Upper lobe of left lung (tissue), 6 donors: ENCODE results near the gene PTGR3. TPM values are rescaled to one million over a fixed set of nuclear protein-coding genes. Genes with fewer than 3 reads are reported as not detected.
"Not testable (repeated sequence)": the region's sequence is repeated elsewhere in the genome, so short reads cannot be mapped to it uniquely, and the experiment has no call there.

Experiments
- ATAC-seq, 2 donors: fragments of 200-7000 bp; cut with Tn5 transposase; one replicate each; pipeline ENCODE4 v1.9.1; 2022; ENCODE audit warnings: mild to moderate bottlenecking in 2 of 2, moderate library complexity in 2 of 2; ENCODE audit not compliant: low FRiP score in 2 of 2
- DNase-seq, 2 donors: peaks; one replicate each; pipeline ENCODE4 v3.0.0-alpha.2; 2019 to 2020
- H3K27ac ChIP-seq, 4 donors: fragments of 200-600 bp; sonication (generic); one replicate each; pipeline ENCODE4 v1.5.1; 2016 to 2019
- H3K27me3 ChIP-seq, 4 donors: fragments of 200-600 bp; sonication (generic); one replicate each; pipeline ENCODE4 v1.5.1; 2017 to 2019
- H3K36me3 ChIP-seq, 4 donors: fragments of 200-600 bp; sonication (generic); one replicate each; pipeline ENCODE4 v1.5.1; 2016 to 2019
- H3K4me1 ChIP-seq, 4 donors: fragments of 200-600 bp; sonication (generic); one replicate each; pipeline ENCODE4 v1.5.1; 2018 to 2019
- H3K4me3 ChIP-seq, 4 donors: fragments of 200-600 bp; sonication (generic); one replicate each; pipeline ENCODE4 v1.5.1; 2017 to 2019; ENCODE audit warnings: mild to moderate bottlenecking in 2 of 4, moderate library complexity in 1 of 4
- H3K9me3 ChIP-seq, 4 donors: fragments of 200-600 bp; sonication (generic); one replicate each; pipeline ENCODE4 v1.5.1; 2018 to 2019
- EP300 ChIP-seq, 4 donors: sonication (generic); formaldehyde crosslinking; IDR thresholded peaks; one replicate each; pipeline ENCODE4 v1.5.1; 2017; ENCODE audit warnings: antibody characterized with exemption in 4 of 4, control low read depth in 2 of 4
- POLR2A ChIP-seq, 4 donors: fragments of 450-650 bp; IDR thresholded peaks; one replicate each; pipeline ENCODE4 v1.5.1; 2016 to 2017; ENCODE audit warnings: antibody characterized with exemption in 4 of 4, mild to moderate bottlenecking in 2 of 4
- POLR2AphosphoS5 ChIP-seq, 2 donors: sonication (generic); formaldehyde crosslinking; IDR thresholded peaks; one replicate each; pipeline ENCODE4 v1.5.1; 2017; ENCODE audit warnings: antibody characterized with exemption in 2 of 2
- WGBS, 2 donors: methylation state at CpG; one replicate each; pipeline ENCODE4 v1.1.5; 2017 to 2018; 5-methylcytosine and 5-hydroxymethylcytosine counted together
- total RNA-seq, 6 donors: library from RNA; depleted of rRNA in 4 of 6; stranded (reverse); fragments of >200 nt in 4 of 6; gene quantifications; one replicate each; pipeline versions ENCODE4 v1.1.0 to v1.2.1, GENCODE V29; 2016 to 2021
- TF ChIP-seq, protein P1 (sequence below), 6 experiments: fragments of 450-650 bp in 4 of 6; fragments of 200-600 bp in 2 of 6; sonication (generic) in 2 of 6; IDR thresholded peaks; one replicate each; pipeline ENCODE4 v1.5.1; 2016 to 2019; ENCODE audit warnings: antibody characterized with exemption in 6 of 6
- donor health status: DM: no; HTN: no; CAD: no; lungs with moderate emphysema.
- donor health status: DM: no; HTN: yes; CAD: no; lungs with severe emphysema.

Gene PTGR3
- total RNA-seq, 6 donors from 2014 or later = 12.2 to 36.8 (median 26.5) TPM

DNA sequence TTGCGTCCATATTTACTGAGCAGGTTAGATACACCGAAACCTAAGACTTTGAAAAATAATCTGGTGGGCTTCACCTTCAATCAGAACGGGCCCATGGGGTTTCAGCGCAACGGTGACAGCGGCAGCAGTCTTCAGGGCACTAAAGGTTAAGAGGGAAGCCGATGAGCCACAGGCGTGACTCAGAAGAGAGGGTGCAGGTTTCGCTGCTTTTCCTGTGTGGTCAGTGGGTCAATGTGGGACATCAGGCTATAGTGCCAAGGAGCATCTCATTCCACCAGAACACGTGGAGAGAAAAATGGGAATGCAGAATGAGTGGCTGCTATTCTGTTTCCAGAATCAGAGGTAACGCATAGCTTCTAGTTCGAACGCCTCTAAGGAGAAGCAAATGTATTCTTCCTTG, 8.9 kb downstream of the PTGR3 start:
- H3K4me3 ChIP-seq = no peak overlapping the region
- peaks cover 0 to 24% (median 12%) of the 10 kb centered on the region in 4 donors for H3K36me3 ChIP-seq
- ATAC-seq (no peak), DNase-seq (no peak)
- TF ChIP-seq POLR2A (IDR thresholded peaks at IDR 0.05) (no peak), EP300 (IDR thresholded peaks at IDR 0.05) (no peak), POLR2AphosphoS5 (IDR thresholded peaks at IDR 0.05) (no peak)
- TF ChIP-seq, protein P1, sequence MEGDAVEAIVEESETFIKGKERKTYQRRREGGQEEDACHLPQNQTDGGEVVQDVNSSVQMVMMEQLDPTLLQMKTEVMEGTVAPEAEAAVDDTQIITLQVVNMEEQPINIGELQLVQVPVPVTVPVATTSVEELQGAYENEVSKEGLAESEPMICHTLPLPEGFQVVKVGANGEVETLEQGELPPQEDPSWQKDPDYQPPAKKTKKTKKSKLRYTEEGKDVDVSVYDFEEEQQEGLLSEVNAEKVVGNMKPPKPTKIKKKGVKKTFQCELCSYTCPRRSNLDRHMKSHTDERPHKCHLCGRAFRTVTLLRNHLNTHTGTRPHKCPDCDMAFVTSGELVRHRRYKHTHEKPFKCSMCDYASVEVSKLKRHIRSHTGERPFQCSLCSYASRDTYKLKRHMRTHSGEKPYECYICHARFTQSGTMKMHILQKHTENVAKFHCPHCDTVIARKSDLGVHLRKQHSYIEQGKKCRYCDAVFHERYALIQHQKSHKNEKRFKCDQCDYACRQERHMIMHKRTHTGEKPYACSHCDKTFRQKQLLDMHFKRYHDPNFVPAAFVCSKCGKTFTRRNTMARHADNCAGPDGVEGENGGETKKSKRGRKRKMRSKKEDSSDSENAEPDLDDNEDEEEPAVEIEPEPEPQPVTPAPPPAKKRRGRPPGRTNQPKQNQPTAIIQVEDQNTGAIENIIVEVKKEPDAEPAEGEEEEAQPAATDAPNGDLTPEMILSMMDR (IDR thresholded peaks at IDR 0.05) = no peak
- H3K27me3 ChIP-seq = no peaks in the 10 kb centered on the region
- no peak overlapping the region for H3K27ac ChIP-seq
- peaks cover 12 to 17% (median 14%) of the 10 kb centered on the region in 4 donors for H3K4me1 ChIP-seq
- 92 to 93% methylated on average over 13 of the region's 13 CpGs for WGBS, 2 donors
- H3K9me3 ChIP-seq = no peaks in the 10 kb centered on the region

DNA sequence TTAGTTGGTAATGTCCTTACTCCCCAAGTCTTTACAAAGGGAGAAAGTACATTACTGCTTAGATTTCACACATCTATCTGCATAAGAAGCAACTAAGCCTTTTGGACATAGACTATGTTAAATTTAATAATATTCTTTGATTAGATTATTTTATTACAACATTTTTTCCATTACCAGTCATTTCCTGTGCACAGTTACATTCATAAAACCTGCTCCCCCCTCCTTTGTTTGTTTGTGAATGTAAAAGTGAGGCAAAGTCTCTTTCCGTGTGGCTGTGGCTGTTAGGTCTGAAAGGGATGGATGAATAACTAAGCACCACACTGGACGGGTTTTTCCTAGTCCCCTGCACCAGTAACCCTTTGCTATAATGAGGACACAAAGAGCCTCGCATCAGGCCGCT, 9.6 kb downstream of the PTGR3 start:
- H3K4me3 ChIP-seq = no peak overlapping the region
- TF ChIP-seq EP300 (IDR thresholded peaks at IDR 0.05) (no peak), POLR2AphosphoS5 (IDR thresholded peaks at IDR 0.05) (no peak), POLR2A (IDR thresholded peaks at IDR 0.05) (no peak)
- TF ChIP-seq, protein P1 (IDR thresholded peaks at IDR 0.05) = no peak
- ATAC-seq = no peak
- no peaks in the 10 kb centered on the region for H3K27me3 ChIP-seq
- H3K27ac ChIP-seq = no peak overlapping the region
- peaks cover 0 to 23% (median 12%) of the 10 kb centered on the region in 4 donors for H3K36me3 ChIP-seq
- WGBS, 2 donors = 92% methylated on average over 4 of the region's 4 CpGs
- H3K4me1 ChIP-seq = peaks cover 6 to 10% (median 7%) of the 10 kb centered on the region in 4 donors
- no peaks in the 10 kb centered on the region for H3K9me3 ChIP-seq
- DNase-seq = no peak

DNA sequence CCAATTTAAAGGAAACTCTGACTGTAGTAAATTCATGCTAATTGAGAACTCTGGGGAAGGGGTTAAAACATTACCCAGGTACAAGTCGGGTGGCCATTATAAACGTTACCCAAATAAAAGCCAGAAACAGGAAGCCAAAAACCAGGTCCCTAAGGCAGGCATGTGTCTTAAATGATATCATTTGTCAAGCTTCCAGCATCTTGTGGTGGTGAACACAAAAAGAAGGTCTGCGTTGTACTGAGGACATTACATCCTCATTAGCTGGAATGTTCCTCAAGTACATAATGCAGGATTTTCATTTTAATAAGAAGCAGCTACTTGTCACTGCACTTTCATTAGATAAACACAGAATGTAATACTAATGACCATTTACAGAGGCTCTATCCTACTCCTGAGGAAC, 10.9 kb downstream of the PTGR3 start:
- Histone ChIP-seq H3K9me3 (no peaks in the 10 kb centered on the region), H3K4me1 (no peaks in the 10 kb centered on the region), H3K36me3 (peaks cover 0 to 21% (median 12%) of the 10 kb centered on the region in 4 donors), H3K27me3 (no peaks in the 10 kb centered on the region), H3K4me3 (no peak overlapping the region), H3K27ac (no peak overlapping the region)
- ATAC-seq = peak in 1 of 2 donors; percentile 35
- WGBS, 2 donors = 27 to 35% methylated on average over 3 of the region's 3 CpGs
- TF ChIP-seq EP300 (IDR thresholded peaks at IDR 0.05) (no peak), POLR2A (IDR thresholded peaks at IDR 0.05) (no peak), POLR2AphosphoS5 (IDR thresholded peaks at IDR 0.05) (no peak)
- TF ChIP-seq, protein P1 (IDR thresholded peaks at IDR 0.05) = no peak
- DNase-seq = no peak

DNA sequence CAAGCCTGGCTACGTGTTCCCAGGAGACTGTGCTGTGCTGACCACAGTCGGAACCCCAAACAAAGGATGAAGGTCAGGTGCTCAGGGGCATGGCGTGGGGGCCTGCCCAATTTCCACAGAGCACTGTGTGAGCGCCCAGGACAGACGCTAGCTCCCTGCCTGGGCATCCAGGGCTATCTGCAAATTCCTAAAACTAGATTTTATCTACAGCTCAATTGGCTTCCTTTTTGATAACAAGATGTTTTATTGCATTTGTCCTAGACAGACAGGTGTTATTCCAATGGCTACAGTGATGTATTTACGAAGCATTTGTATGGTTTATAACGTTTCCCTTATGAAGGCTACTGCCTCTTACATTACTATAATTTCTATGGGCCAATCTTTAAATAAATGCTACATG, 16.0 kb downstream of the PTGR3 start:
- Histone ChIP-seq H3K27me3 (no peaks in the 10 kb centered on the region), H3K4me1 (no peaks in the 10 kb centered on the region), H3K27ac (no peak overlapping the region), H3K36me3 (no peaks in the 10 kb centered on the region), H3K9me3 (no peaks in the 10 kb centered on the region), H3K4me3 (no peak overlapping the region)
- TF ChIP-seq, protein P1 (IDR thresholded peaks at IDR 0.05) = no peak
- no peak for TF ChIP-seq POLR2AphosphoS5 (IDR thresholded peaks at IDR 0.05)
- no peak for TF ChIP-seq POLR2A (IDR thresholded peaks at IDR 0.05)
- TF ChIP-seq EP300 (IDR thresholded peaks at IDR 0.05) = no peak
- ATAC-seq = no peak
- 86% methylated on average over 6 to 7 of the region's 7 CpGs for WGBS, 2 donors
- no peak for DNase-seq

DNA sequence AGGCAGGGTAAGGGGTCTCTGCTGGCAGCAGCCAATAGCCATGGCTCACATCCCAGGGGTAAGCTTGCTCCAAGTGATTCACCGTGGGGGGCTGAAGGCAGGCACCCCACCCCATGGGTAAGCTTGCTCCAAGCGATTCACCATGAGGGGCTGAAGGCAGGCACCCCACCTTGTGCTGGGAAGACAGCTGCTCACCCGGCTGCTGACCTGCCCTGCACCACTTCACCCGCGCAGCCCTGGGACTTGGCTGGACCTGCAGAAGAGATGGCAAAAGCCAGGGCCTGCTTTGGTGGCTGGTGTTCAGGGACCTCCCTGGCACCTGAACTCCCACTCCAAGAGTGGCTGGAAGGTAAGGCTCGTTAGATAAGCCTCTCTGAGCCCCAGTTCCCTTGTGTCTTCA, 19.2 kb downstream of the PTGR3 start:
- DNase-seq (peak in 1 of 2 donors; percentile 19), ATAC-seq (no peak)
- TF ChIP-seq POLR2A (IDR thresholded peaks at IDR 0.05) = no peak
- TF ChIP-seq EP300 (IDR thresholded peaks at IDR 0.05) = no peak
- TF ChIP-seq POLR2AphosphoS5 (IDR thresholded peaks at IDR 0.05) = no peak
- TF ChIP-seq, protein P1 (IDR thresholded peaks at IDR 0.05) = no peak
- Histone ChIP-seq H3K36me3 (no peaks in the 10 kb centered on the region), H3K4me3 (no peak overlapping the region), H3K27ac (no peak overlapping the region), H3K4me1 (no peaks in the 10 kb centered on the region), H3K27me3 (no peaks in the 10 kb centered on the region), H3K9me3 (no peaks in the 10 kb centered on the region)
- WGBS, 2 donors = 92 to 95% methylated on average over 4 to 6 of the region's 6 CpGs

DNA sequence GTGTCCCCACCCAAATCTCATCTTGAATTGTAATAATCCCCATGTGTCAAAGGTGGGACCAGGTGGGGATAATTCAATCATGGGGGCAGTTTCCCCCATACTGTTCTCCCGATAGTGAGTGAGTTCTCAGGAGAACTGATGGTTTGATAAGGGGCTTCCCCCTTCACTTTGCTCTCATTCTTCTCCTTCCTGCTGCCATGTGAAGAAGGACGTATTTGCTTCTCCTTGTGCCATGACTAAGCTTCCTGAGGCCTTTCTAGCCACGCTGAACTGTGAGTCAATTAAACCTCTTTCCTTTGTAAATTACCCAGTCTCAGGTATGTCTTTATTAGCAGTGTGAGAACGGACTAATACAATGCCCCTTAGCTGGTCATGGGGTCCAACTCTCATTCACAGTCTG, 21.2 kb downstream of the PTGR3 start:
- not testable (repeated sequence) for DNase-seq, H3K36me3 ChIP-seq, H3K27ac ChIP-seq, H3K4me3 ChIP-seq, ATAC-seq, H3K27me3 ChIP-seq, H3K4me1 ChIP-seq, H3K9me3 ChIP-seq
- WGBS, 2 donors = 81 to 84% methylated on average over 4 of the region's 4 CpGs
